Smooth muscle cell of the brain vasculature (primary cell): ENCODE results near the gene EHMT2.
"Not testable (repeated sequence)": the region's sequence is repeated elsewhere in the genome, so short reads cannot be mapped to it uniquely, and the experiment has no call there.

Source experiments
- DNase-seq: peaks from one replicate; pipeline ENCODE4 v3.0.0-alpha.2; 2012; ENCODE audit warnings: low read depth, low spot score

Gene EHMT2

GRCh38 chr6:31897612-31898382 is at the start of gene EHMT2:
Gene EHMT2, minus strand, starts transcription at chr6:31897698. Its CDS starts 21 bp downstream, at chr6:31897677.
- peak; percentile 50 for DNase-seq

DNA sequence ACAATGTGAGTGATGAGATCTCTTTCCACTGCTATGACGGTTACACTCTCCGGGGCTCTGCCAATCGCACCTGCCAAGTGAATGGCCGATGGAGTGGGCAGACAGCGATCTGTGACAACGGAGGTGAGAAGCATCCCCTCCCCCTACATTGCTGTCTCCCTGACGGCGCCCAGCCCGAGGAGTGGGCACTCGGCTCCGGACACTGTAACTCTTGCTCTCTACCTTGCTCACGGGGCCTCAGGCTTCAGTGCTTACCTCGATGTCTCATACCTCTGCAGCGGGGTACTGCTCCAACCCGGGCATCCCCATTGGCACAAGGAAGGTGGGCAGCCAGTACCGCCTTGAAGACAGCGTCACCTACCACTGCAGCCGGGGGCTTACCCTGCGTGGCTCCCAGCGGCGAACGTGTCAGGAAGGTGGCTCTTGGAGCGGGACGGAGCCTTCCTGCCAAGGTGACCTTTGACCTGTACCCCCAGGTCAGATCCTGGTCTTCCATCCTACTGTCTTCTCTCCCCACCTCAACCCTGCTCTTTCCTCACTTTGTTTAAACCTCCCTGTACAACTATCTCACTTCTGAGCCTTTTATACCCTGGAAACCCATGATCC is 49.7 kb upstream of the EHMT2 start:
- DNase-seq, result no peak

- DNase-seq, result no peak
Observed at GRCh38 chr6:31946370-31946885, 48.9 kb upstream of the EHMT2 start.

DNA sequence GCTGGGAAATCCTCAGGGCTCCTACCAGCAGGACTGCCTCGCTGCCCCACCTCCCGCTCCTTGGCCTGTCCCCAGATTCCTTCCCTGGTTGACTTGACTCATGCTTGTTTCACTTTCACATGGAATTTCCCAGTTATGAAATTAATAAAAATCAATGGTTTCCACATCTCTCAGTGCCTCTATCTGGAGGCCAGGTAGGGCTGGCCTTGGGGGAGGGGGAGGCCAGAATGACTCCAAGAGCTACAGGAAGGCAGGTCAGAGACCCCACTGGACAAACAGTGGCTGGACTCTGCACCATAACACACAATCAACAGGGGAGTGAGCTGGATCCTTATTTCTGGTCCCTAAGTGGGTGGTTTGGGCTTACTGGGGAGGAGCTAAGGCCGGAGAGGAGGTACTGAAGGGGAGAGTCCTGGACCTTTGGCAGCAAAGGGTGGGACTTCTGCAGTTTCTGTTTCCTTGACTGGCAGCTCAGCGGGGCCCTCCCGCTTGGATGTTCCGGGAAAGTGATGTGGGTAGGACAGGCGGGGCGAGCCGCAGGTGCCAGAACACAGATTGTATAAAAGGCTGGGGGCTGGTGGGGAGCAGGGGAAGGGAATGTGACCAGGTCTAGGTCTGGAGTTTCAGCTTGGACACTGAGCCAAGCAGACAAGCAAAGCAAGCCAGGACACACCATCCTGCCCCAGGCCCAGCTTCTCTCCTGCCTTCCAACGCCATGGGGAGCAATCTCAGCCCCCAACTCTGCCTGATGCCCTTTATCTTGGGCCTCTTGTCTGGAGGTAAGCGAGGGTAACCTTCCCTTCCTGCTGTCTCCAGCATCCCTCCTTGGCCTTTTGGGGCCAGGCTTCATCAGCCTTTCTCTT is 48.2 kb upstream of the EHMT2 start, which contains the start of gene CFB:
Gene CFB, plus strand, starts transcription at position 589 of the 863 bp plus-strand sequence. Its CDS starts 127 bp downstream, at position 716.
- DNase-seq, result peak; percentile 26

DNA sequence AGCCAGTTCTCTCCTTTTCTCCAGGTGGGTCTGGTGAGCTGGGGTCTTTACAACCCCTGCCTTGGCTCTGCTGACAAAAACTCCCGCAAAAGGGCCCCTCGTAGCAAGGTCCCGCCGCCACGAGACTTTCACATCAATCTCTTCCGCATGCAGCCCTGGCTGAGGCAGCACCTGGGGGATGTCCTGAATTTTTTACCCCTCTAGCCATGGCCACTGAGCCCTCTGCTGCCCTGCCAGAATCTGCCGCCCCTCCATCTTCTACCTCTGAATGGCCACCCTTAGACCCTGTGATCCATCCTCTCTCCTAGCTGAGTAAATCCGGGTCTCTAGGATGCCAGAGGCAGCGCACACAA is 47.6 kb upstream of the EHMT2 start:
- no peak for DNase-seq

DNA sequence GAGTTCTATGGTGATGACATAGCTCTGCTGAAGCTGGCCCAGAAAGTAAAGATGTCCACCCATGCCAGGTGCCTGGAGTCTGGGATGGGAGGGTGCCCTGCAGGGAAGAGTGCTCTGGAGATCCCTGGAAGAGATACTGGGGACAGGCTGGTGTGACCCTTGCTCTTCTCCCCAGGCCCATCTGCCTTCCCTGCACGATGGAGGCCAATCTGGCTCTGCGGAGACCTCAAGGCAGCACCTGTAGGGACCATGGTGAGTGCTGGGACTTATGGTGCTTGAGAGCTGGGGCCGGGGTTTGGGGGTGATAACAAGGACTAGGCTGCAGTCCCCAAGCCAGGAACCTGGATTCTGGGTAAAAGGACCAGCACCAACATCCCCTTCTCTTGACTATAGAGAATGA is 46.2 kb upstream of the EHMT2 start:
- DNase-seq, result no peak

DNA sequence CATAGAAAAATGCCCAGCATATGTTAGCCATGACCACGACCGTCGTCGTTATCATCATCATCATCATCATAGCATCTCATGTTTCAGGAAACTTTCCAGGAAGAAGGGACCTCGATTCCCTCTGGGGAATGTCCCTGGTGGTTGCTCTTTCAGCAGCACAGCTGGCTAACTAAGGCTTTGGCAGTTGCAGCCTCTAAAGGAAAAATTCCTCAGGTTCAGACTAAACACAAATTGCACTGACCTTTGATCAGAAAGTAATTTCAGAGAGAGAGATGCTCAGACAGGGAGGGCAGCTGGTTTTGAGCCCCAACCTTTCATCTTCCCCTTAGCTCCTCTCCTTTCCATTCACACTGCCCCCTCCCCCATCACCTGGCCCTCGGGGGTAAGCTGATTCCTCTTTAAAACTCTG is 42.8 kb upstream of the EHMT2 start:
- no peak for DNase-seq

- no peak for DNase-seq
Observed at GRCh38 chr6:31935823-31936222, 38.3 kb upstream of the EHMT2 start.

GRCh38 chr6:31935021-31935420 is 37.5 kb upstream of the EHMT2 start:
- DNase-seq, result no peak

GRCh38 chr6:31933537-31933936 is 36.0 kb upstream of the EHMT2 start:
- DNase-seq, result no peak

DNA sequence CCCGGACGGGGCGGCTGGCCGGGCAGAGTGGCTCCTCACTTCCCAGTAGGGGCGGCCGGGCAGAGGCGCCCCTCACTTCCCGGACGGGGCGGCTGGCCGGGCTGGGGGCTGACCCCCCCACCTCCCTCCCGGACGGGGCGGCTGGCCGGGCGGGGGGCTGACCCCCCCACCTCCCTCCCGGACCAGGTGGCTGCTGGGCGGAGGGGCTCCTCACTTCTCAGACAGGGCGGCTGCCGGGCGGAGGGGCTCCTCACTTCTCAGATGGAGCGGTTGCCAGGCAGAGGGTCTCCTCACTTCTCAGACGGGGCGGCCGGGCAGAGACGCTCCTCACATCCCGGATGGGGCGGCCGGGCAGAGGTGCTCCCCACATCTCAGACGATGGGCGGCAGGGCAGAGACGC is 34.6 kb upstream of the EHMT2 start:
- not testable (repeated sequence) for DNase-seq

GRCh38 chr6:31930962-31931361 is 33.5 kb upstream of the EHMT2 start:
- DNase-seq, result no peak

GRCh38 chr6:31928672-31928939 is 31.1 kb upstream of the EHMT2 start:
- DNase-seq, result no peak

- DNase-seq, result no peak
Observed at GRCh38 chr6:31927863-31928671, 30.6 kb upstream of the EHMT2 start.

- DNase-seq, result no peak
Observed at GRCh38 chr6:31927242-31927862, 29.9 kb upstream of the EHMT2 start, which contains the start of gene C2. Gene C2, plus strand, starts transcription at chr6:31927717. Its CDS starts 36 bp downstream, at chr6:31927753.

- DNase-seq, result no peak
Observed at GRCh38 chr6:31922942-31923341, 25.4 kb upstream of the EHMT2 start.

DNA sequence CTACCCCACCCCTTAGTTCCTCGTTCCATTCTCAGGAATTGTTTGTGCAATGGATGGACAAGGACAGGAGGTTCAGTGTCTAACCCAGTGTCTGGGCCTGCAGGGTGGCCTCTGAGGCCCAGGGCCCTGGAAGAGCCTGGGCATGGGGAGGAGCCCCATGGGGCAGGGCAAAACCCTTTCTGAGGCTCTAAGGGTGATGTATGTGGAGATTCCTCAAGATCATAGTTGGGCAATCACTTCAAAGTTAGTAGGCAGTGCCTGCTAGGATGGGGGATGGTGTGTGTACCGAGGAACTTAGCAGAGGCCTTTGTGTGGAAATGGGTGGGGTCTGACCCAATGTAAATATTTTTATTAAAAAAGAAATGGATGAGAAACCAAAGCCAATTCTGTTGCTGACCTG is 23.3 kb upstream of the EHMT2 start:
- no peak for DNase-seq

- DNase-seq, result no peak
Observed at GRCh38 chr6:31919624-31920303, 22.3 kb upstream of the EHMT2 start.

DNA sequence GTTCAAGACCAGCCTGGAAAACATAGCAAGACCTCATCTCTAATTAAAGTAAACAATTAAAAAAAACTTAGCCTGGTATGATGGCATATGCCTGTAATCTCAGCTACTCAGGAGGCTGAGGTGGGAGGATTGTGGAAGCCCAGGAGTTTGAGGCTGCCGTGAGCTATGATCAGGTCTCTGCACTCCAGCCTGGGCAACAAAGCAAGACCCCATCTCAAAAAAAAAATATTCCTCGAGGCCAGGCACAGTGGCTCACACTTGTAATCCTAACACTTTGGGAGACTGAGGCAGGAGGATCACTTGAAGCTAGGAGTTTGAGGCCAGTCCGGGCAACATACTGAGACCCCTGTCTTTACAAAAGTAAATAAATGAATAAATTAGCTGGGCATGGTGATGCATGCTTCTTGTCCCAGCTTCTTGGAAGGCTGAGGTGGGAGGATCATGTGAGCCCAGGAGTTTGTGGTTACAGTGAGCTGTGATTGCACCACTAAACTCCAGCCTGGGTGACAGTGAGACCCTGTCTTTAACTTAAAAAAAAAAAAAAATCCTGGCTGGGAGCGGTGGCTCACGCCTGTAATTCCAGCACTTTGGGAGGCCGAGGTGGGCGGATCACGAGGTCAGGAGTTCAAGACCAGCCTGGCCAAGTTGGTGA is 20.7 kb upstream of the EHMT2 start:
- DNase-seq, result no peak

DNA sequence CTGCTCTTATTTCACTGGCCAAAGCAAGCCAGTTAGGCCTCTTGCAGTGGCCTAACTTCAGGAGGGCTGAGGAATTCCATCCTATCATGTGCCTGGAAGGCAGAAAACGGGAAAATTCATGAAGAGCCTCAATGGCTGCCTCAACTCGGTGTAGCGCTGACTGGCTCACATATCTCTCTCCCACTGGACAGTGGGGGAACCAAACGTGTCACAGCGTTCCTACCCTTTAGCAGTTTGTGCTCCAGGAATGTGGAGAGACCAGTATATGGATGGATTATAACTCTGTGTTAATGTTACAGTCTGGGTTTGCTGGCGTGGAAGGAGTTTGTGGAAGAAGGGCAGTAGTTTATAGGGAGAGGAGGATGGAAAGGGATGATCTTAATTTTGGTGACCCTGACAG is 18.3 kb upstream of the EHMT2 start:
- no peak for DNase-seq
